HG02588 (cell line): Measurements from ENCODE around the gene ASCL4.

Source experiments
- ATAC-seq: cut with Tn5 transposase; IDR thresholded peaks from one replicate; pipeline ENCODE4 v1.9.1; 2021; ENCODE audit warnings: mild to moderate bottlenecking, moderate library complexity; ENCODE audit not compliant: unreplicated experiment

Gene ASCL4

GRCh38 chr12:107778383-107779025 lies 4.0 kb downstream of the ASCL4 start:
- no peak for ATAC-seq

GRCh38 chr12:107779077-107779831 lies 4.8 kb downstream of the ASCL4 start:
- ATAC-seq: peak; percentile 68

GRCh38 chr12:107780298-107780697 lies 5.8 kb downstream of the ASCL4 start:
- no peak for ATAC-seq

- ATAC-seq: no peak
Observed at GRCh38 chr12:107782067-107782466, 7.6 kb downstream of the ASCL4 start.

- peak; percentile 60 for ATAC-seq
Observed at GRCh38 chr12:107783406-107784376, 9.2 kb downstream of the ASCL4 start.

- ATAC-seq: no peak
Observed at GRCh38 chr12:107788281-107788680, 13.8 kb downstream of the ASCL4 start.

- no peak for ATAC-seq
Observed at GRCh38 chr12:107788690-107789458, 14.4 kb downstream of the ASCL4 start.

- ATAC-seq: no peak
Observed at GRCh38 chr12:107791465-107792089, 17.1 kb downstream of the ASCL4 start.

- ATAC-seq: no peak
Observed at GRCh38 chr12:107794451-107794850, 19.9 kb downstream of the ASCL4 start.

- no peak for ATAC-seq
Observed at GRCh38 chr12:107798580-107798979, 24.1 kb downstream of the ASCL4 start.

GRCh38 chr12:107801150-107801549 lies 26.6 kb downstream of the ASCL4 start:
- ATAC-seq: no peak

- ATAC-seq: no peak
Observed at GRCh38 chr12:107803092-107803491, 28.6 kb downstream of the ASCL4 start.

- no peak for ATAC-seq
Observed at GRCh38 chr12:107805488-107806180, 31.1 kb downstream of the ASCL4 start.

- ATAC-seq: no peak
Observed at GRCh38 chr12:107807471-107808150, 33.1 kb downstream of the ASCL4 start.

GRCh38 chr12:107817250-107817649 lies 42.7 kb downstream of the ASCL4 start:
- ATAC-seq: no peak

- no peak for ATAC-seq
Observed at GRCh38 chr12:107818984-107819383, 44.5 kb downstream of the ASCL4 start.

GRCh38 chr12:107822356-107822755 lies 47.9 kb downstream of the ASCL4 start:
- ATAC-seq: no peak
